Endothelial cell of umbilical vein (primary cell): ENCODE measurements around the gene NQO2. TPM values are rescaled to one million over a fixed set of nuclear protein-coding genes. Genes with fewer than 3 reads are reported as not detected.

Experiments
- BruUV-seq: library from RNA; stranded (reverse); fragments of 400-500 nt; replicated peaks from 2 replicates; lab custom pipeline; 2021; lab: Mats Ljungman, UMichigan
- CTCF ChIA-PET: fragments of 300-600, 350-600 bp; sonication (Branson Sonifier 250); formaldehyde crosslinking; loops from one replicate; lab custom pipeline; 2021; ENCODE audit warnings: antibody characterized with exemption, inconsistent platforms; lab: Charles Lee
- POLR2A ChIA-PET: fragments of 300-600, 350-600 bp; sonication (Branson Sonifier 250); formaldehyde crosslinking; loops from one replicate; lab custom pipeline; 2021; ENCODE audit warnings: antibody characterized with exemption, inconsistent platforms; lab: Charles Lee
- DNase-seq: peaks from one replicate; pipeline ENCODE4 v3.0.0-alpha.2; 2011; ENCODE audit warnings: low read depth, low spot score
- FAIRE-seq: peaks from 2 replicates; lab custom pipeline; 2011; peaks lifted over from hg19 to GRCh38; lab: Jason Lieb, UNC
- H2AFZ ChIP-seq: 2 replicates; pipeline ENCODE4 v1.6.0; 2012; ENCODE audit warnings: low read depth, low read length, control low read depth, inconsistent platforms
- H3K27ac ChIP-seq: 2 replicates; pipeline ENCODE4 v1.5.1; 2011; ENCODE audit warnings: low read depth, mild to moderate bottlenecking, control low read depth, low read length, moderate library complexity; ENCODE audit not compliant: insufficient read depth
- H3K27me3 ChIP-seq, 2 experiments: 2 replicates each; pipeline versions ENCODE4 v1.6.0 to v1.6.1; 2011; ENCODE audit warnings: low read length in 2 of 2, mixed read lengths in 1 of 2; ENCODE audit not compliant: control insufficient read depth in 2 of 2, insufficient read depth in 2 of 2
- H3K36me3 ChIP-seq, 2 experiments: 2 replicates in 1 of 2; 3 replicates in 1 of 2; pipeline ENCODE4 v1.5.1; 2011; ENCODE audit warnings: low read length in 2 of 2, mild to moderate bottlenecking in 1 of 2, moderate library complexity in 1 of 2; ENCODE audit not compliant: control insufficient read depth in 2 of 2, insufficient read depth in 2 of 2; ENCODE audit errors: extremely low read depth in 1 of 2
- H3K4me1 ChIP-seq: 3 replicates; pipeline ENCODE4 v1.5.1; 2011; ENCODE audit warnings: mild to moderate bottlenecking, low read length; ENCODE audit not compliant: control insufficient read depth, insufficient read depth; ENCODE audit errors: extremely low read depth
- H3K4me2 ChIP-seq: 2 replicates; pipeline ENCODE4 v1.6.1; 2011; ENCODE audit warnings: low read length, control low read depth, mixed read lengths; ENCODE audit not compliant: insufficient read depth
- H3K4me3 ChIP-seq, 3 experiments: fragments of 200-600 bp in 1 of 3; sonication (generic), shearing (Covaris generic) in 1 of 3; replicated peaks in 1 of 3; 2 replicates each; pipeline ENCODE4 v1.5.1; 2011 to 2016; ENCODE audit warnings: control low read depth in 3 of 3, low read length in 3 of 3, mild to moderate bottlenecking in 2 of 3, inconsistent platforms in 1 of 3, low read depth in 1 of 3, moderate library complexity in 1 of 3; ENCODE audit not compliant: insufficient read depth in 1 of 3
- H3K79me2 ChIP-seq: 2 replicates; pipeline ENCODE4 v1.6.0; 2012; ENCODE audit warnings: low read length, inconsistent platforms; ENCODE audit not compliant: control insufficient read depth, insufficient read depth
- H3K9ac ChIP-seq: replicated peaks from 2 replicates; pipeline ENCODE3; 2011; ENCODE audit warnings: low read length, control low read depth; ENCODE audit not compliant: insufficient read depth; ENCODE audit errors: extremely low read depth
- H3K9me1 ChIP-seq: replicated peaks from 3 replicates; pipeline ENCODE4 v1.6.0; 2011; ENCODE audit warnings: mild to moderate bottlenecking, low read length; ENCODE audit not compliant: control insufficient read depth, insufficient read depth; ENCODE audit errors: extremely low read depth
- H3K9me3 ChIP-seq: replicated peaks from 2 replicates; pipeline ENCODE4 v1.5.1; 2012; ENCODE audit warnings: low read length, inconsistent platforms; ENCODE audit not compliant: control insufficient read depth, insufficient read depth
- H4K20me1 ChIP-seq: replicated peaks from 2 replicates; pipeline ENCODE3; 2011; ENCODE audit warnings: mild to moderate bottlenecking, low read length; ENCODE audit not compliant: control insufficient read depth, insufficient read depth; ENCODE audit errors: extremely low read depth
- EZH2 ChIP-seq: IDR thresholded peaks from 2 replicates; pipeline ENCODE4 v1.6.1; 2012; ENCODE audit warnings: borderline replicate concordance, low read depth, mild to moderate bottlenecking, moderate library complexity, low read length, inconsistent platforms; ENCODE audit not compliant: severe bottlenecking
- FOS ChIP-seq: IDR thresholded peaks from 2 replicates; pipeline ENCODE4 v1.6.1; 2011; ENCODE audit warnings: mild to moderate bottlenecking, low read length, moderate library complexity, borderline replicate concordance; ENCODE audit not compliant: insufficient read depth
- GATA2 ChIP-seq: IDR thresholded peaks from 2 replicates; pipeline ENCODE4 v1.7.0; 2011; ENCODE audit warnings: low read depth, mild to moderate bottlenecking, moderate library complexity, mixed read lengths, low read length; ENCODE audit not compliant: insufficient read length, insufficient read depth
- JUN ChIP-seq: IDR thresholded peaks from 2 replicates; pipeline ENCODE4 v1.6.1; 2011; ENCODE audit warnings: borderline replicate concordance, low read depth; ENCODE audit not compliant: insufficient read length, insufficient read depth
- MYC ChIP-seq: IDR thresholded peaks from one replicate; pipeline ENCODE4 v1.6.1; 2011; ENCODE audit warnings: mild to moderate bottlenecking, low read depth, low read length
- POLR2A ChIP-seq: IDR thresholded peaks from 2 replicates; pipeline ENCODE4 v1.6.1; 2012; ENCODE audit warnings: low read depth, mild to moderate bottlenecking, control low read depth, low read length
- POLR2AphosphoS5 ChIP-seq: IDR thresholded peaks from 2 replicates; pipeline ENCODE4 v1.6.1; 2012; ENCODE audit warnings: low read depth, mild to moderate bottlenecking, control low read depth, low read length, moderate library complexity; ENCODE audit not compliant: insufficient read depth
- dilution Hi-C: fragments of 300-500 bp; cut with MboI; formaldehyde crosslinking; loops from one replicate; pipeline ENCODE4 v1.15.0; 2019; ENCODE audit warnings: low sequenced_read_pairs; ENCODE audit not compliant: extremely low pct_ligation_motif_present
- intact Hi-C: fragments of 100-400 bp; cut with micrococcal nuclease; formaldehyde crosslinking; loops from one replicate; pipeline ENCODE4 v1.10.0; 2022
- polyA plus RNA-seq, 4 experiments: library from polyadenylated mRNA; depleted of rRNA in 3 of 4; stranded (reverse) in 3 of 4; unstranded in 1 of 4; fragments of >200 nt; gene quantifications; 2 replicates each; pipeline versions ENCODE4 v1.2.1 to v1.2.3, GENCODE V29; 2011 to 2012; ENCODE audit warnings: missing spikeins in 1 of 4
- total RNA-seq: library from RNA; stranded (reverse); gene quantifications from 2 replicates; pipeline ENCODE4 v1.2.3, GENCODE V29; 2021
- TF ChIP-seq, protein P1 (sequence below): IDR thresholded peaks from 2 replicates; pipeline ENCODE4 v1.6.1; 2011; ENCODE audit not compliant: insufficient read depth, insufficient read length
- TF ChIP-seq, protein P2 (sequence below), 2 donors: IDR thresholded peaks; 1 replicate in 1 of 2; 2 replicates in 1 of 2; pipeline ENCODE4 v1.5.1; 2011; ENCODE audit warnings: low read length in 2 of 2, mild to moderate bottlenecking in 2 of 2, moderate library complexity in 2 of 2, control low read depth in 1 of 2, inconsistent platforms in 1 of 2, low read depth in 1 of 2; ENCODE audit not compliant: insufficient read depth in 1 of 2; ENCODE audit errors: extremely low read depth in 1 of 2

The NQO2 gene
- total and polyA plus RNA-seq, 2 donors (not counting 3 experiments of a cell fraction or from before 2014, with no cell fraction given): 27.6 to 48.0 TPM

DNA sequence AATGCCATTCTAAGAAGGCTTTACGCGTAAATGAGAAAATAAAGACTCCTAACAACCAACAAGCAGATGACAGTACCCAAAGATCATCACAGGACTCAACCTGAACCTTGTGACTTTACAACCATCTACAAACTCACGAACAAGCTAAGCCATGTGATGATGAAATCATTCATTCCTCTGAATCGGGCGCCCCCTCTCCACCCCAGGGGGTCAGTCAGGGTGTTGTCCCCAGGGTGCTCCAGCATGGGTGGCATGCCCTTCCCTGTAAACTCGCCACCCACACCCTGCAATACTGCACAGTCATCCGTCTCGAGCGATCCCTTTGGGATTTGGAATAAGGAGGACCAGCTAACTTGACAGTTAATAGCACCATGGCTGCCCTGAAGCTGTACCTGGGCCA is 40.9 kb upstream of the NQO2 start:
- CTCF ChIA-PET: interaction anchor here (10.3 kb wide), 1 partner anchor 29 kb away, joined by 331 read pairs; no protein-coding TSS in a partner anchor
- H3K79me2 ChIP-seq: peaks cover 28% of the 10 kb centered on the region
- TF ChIP-seq GATA2 (no peak), POLR2AphosphoS5 (no peak), MYC (no peak), POLR2A (no peak), FOS (no peak), EZH2 (no peak), JUN (no peak)
- TF ChIP-seq, protein P1, sequence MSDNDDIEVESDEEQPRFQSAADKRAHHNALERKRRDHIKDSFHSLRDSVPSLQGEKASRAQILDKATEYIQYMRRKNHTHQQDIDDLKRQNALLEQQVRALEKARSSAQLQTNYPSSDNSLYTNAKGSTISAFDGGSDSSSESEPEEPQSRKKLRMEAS: no peak
- TF ChIP-seq, protein P2, sequence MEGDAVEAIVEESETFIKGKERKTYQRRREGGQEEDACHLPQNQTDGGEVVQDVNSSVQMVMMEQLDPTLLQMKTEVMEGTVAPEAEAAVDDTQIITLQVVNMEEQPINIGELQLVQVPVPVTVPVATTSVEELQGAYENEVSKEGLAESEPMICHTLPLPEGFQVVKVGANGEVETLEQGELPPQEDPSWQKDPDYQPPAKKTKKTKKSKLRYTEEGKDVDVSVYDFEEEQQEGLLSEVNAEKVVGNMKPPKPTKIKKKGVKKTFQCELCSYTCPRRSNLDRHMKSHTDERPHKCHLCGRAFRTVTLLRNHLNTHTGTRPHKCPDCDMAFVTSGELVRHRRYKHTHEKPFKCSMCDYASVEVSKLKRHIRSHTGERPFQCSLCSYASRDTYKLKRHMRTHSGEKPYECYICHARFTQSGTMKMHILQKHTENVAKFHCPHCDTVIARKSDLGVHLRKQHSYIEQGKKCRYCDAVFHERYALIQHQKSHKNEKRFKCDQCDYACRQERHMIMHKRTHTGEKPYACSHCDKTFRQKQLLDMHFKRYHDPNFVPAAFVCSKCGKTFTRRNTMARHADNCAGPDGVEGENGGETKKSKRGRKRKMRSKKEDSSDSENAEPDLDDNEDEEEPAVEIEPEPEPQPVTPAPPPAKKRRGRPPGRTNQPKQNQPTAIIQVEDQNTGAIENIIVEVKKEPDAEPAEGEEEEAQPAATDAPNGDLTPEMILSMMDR (IDR thresholded peaks at IDR 0.05; ENCODE audit: extremely low read depth in 1 of 2, insufficient read depth in 1 of 2, low read depth in 1 of 2, low read length in 2 of 2): no peak

More for the DNA sequence above, 40.9 kb upstream of the NQO2 start:
- Histone ChIP-seq H3K9ac (no peak overlapping the region), H3K27me3 (no peaks in the 10 kb centered on the region), H3K9me3 (no peaks in the 10 kb centered on the region), H2AFZ (no peak overlapping the region), H3K4me2 (no peak overlapping the region), H3K36me3 (peaks cover 0 to 14% of the 10 kb centered on the region in 2 experiments), H3K4me1 (peaks cover 18% of the 10 kb centered on the region), H4K20me1 (no peaks in the 10 kb centered on the region), H3K27ac (no peak overlapping the region), H3K9me1 (no peaks in the 10 kb centered on the region), H3K4me3 (no peak overlapping the region)
- no TSS peak for BruUV-seq
- DNase-seq (no peak), FAIRE-seq (no peak)
- dilution Hi-C loops (no loop called here), intact Hi-C loops (no loop called here)
- POLR2A ChIA-PET: no interaction called here
